GM19372 (cell line): ENCODE data around the gene HSH2D.
"Not testable (repeated sequence)": the region's sequence is repeated elsewhere in the genome, so short reads cannot be mapped to it uniquely, and the experiment has no call there.

Experiments used
- ATAC-seq: cut with Tn5 transposase; IDR thresholded peaks from one replicate; pipeline ENCODE4 v1.9.1; 2021; ENCODE audit warnings: mild to moderate bottlenecking, low read depth, moderate library complexity; ENCODE audit not compliant: unreplicated experiment

HSH2D gene

GRCh38 chr19:16119075-16119857 is 24.2 kb upstream of the HSH2D start:
- ATAC-seq = not testable (repeated sequence)

DNA sequence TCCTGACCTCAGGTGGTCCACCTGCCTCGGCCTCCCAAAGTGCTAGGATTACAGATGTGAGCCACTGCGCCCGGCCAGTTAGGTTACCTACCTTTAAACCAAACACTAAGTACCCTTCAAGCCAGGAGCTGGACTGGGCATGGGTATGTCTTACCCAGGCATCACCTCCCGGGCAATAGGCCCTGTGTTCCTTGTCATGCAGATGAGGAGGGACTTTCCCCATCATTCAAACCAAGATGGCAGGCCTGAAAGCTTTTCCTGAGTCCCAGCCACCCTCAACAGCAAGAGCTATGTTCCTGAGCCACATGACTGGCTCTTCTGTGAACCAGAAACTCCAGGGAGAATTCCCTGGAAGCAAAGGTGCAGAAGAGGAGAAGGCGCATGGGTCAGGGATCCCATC is 22.3 kb upstream of the HSH2D start:
- ATAC-seq = no peak

DNA sequence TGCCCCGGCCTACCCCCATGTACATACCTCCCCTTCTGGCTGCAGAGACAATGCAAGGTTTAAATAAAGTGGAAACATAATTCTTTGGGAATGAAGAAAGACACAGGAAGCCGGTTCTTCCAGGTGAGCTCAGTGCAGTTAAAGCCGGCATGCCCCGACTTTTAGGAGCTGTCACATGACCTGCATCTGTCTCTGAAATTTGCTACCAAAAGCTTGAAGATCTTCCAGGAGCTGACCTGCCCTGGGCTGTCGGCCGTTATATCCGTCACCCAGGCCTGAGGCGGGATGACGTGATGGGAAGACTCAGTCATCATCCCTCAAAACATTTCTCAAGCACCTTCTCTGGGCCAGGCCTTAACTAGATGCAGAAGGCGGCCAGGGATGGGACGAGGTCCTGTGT is 21.5 kb upstream of the HSH2D start:
- ATAC-seq = no peak

DNA sequence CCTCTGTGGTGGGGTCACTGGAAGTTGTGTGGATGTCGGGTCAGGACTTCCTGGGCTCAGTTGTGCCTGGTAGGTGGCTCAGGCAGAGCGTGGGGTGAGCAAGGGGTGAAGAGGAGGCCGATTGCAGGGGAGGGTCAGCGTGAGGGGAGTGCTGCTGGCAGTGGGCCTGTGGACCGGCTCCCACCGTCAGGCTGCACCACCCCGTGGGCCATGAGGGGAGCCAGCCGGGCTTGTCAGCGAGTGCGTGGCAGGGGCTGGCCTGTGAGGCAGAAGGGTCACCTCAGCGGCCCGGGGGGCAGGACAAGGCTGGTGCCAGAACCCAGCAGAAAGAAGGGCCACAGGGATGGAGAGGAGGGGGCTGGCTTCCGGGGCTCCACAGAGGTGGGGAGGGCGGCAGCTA is 18.5 kb upstream of the HSH2D start:
- ATAC-seq = no peak

- no peak for ATAC-seq
Observed at GRCh38 chr19:16125737-16126495, 17.6 kb upstream of the HSH2D start.

- ATAC-seq = no peak
Observed at GRCh38 chr19:16127080-16127479, 16.4 kb upstream of the HSH2D start.

DNA sequence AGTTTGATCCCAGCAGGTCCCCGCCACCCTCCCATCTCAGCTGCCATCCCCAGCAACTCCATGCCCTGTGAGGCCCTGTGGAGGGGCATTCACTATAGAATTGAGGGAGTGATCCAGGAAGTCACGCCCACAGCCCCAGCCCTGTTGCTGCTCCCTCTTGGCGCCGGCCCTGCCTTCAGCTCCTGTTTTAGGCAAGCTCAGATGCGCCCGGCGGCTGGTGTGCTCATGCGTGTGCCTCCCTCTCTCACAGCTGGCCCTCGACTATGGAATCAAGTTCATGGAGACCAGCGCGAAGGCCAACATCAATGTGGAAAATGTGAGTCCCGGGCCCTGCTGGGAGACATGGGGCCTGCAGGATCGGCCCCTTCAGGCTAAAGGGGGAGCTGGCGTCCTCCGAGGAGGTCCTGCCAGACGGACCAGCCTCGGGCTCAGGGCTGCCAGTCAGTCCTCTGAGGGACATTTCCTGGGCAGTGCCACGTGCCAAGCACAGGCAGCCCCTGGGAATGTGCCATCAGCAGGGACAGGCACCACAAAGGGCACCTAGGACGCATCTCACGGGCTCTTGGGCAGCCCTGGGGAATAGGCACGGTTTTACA is 15.6 kb upstream of the HSH2D start:
- ATAC-seq = no peak

DNA sequence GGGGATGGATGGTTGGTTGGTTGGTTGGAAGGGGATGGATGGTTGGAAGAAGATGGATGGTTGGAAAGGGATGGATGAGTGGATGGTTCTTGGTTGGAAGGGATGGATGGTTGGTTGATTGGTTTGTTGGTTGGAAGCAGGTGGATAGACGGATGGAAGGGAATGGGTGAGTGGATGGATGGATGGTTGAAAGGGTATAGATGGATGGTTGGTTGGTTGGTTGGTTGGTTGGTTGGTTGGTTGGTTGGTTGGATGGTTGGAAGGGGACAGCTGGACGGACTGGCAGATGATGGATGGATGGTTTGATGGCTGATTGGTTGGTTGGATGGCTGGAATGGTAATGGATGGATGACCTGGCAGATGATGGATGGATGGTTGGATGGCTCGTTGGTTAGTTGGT is 11.8 kb upstream of the HSH2D start:
- no peak for ATAC-seq

- no peak for ATAC-seq
Observed at GRCh38 chr19:16133818-16134217, 9.7 kb upstream of the HSH2D start.

GRCh38 chr19:16134510-16134909 is 9.0 kb upstream of the HSH2D start:
- no peak for ATAC-seq

DNA sequence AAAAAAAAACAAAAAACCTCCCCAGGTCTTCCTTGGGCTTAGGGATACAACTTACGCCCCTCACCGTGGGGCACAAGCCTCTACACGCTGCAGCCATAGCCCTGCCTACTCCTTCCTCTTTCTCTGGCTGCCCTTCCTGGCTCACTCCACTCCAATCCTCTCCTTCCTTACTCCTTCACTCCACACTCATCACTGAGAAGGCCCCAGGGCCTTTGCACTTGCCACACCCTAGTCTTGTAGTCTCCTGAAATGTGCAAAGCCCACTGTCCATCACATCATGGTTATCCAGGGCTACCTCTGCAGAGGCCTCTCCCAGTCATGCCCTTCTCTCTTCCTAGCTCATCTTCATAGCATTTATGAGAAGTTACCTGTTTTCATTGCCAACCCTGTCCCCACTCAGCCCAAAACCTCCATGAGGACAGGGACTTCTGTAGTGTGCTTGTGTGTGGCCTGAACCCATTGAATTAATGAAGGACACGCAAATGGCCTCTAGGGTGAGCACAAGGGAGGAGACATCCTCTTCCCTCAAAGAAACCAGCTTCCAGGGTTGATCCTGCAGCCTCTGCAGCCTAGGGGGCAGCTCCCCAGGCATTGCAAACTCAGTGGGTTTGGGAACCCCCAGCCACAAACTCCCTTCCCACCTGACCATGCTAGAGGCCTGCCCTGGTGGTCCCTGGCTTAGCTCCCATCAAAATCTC is 7.9 kb upstream of the HSH2D start:
- ATAC-seq = no peak

GRCh38 chr19:16136185-16136999 is 7.1 kb upstream of the HSH2D start:
- ATAC-seq = no peak

DNA sequence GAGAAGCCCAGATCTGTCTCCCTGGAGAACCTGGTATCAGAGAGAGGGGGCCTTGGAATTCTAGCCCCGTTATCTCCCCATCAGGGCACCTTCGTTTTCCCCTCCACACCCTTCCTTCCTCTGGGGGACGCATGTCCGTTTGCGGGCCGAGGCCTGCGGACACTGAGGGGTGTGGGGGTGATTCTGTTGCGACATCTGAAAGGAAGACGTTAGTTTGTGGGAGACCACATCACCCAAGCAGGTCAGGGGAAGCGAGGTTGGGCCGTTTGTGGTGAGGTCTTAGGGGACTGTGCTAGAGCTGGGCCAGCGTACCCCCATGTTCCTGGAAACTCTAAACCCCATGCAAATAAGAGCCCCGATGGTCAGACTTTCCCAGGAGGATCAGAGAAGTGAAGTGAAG is 3.7 kb upstream of the HSH2D start:
- ATAC-seq = no peak

GRCh38 chr19:16141043-16141442 is 2.4 kb upstream of the HSH2D start:
- no peak for ATAC-seq

- ATAC-seq = no peak
Observed at GRCh38 chr19:16142032-16142580, 1.4 kb upstream of the HSH2D start.

DNA sequence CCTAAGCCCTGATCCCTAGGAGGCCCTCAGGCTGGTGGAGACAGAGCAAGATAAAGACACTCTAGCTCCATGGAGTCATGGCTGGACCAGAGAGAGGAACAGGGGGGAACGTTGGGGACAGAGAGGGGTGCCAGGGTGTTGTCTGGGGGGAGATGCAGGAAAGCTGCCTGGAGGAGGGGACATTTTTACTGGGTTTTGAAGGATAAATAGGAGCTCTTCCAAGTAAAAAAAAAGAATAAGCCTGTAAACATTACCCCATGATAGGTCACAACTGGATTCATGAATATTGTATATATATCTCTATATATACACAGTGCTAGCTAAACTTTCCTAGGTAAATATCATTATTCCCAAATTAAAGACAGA is 714 bp downstream of the HSH2D start:
- no peak for ATAC-seq

DNA sequence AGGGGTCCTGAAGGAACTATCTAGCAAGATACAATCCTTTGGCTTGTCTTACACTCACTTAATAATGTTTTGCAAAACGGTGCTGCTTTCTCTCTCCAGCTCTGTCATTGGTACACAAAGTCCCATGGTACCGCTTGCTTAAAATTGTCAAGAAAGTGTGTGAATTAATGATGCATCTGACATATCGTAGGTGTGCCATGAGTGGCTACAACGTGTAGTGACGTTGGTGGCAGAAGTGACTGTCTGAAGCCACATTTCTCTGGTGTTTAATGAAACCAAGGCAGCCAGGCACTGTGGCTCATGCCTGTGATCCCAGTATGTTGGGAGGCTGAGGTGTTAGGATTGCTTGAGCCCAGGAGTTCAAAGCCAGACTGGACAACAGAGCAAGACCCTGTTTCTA is 2.6 kb downstream of the HSH2D start:
- no peak for ATAC-seq

- ATAC-seq = no peak
Observed at GRCh38 chr19:16148443-16149229, 5.2 kb downstream of the HSH2D start.
